ENCODE data around the gene MAP3K12. TPM values are rescaled to one million over a fixed set of nuclear protein-coding genes. Genes with fewer than 3 reads are reported as not detected.
A peak's percentile ranks its signal among the peaks of the same experiment; 100 is the strongest.
"Not testable (repeated sequence)": the region's sequence is repeated elsewhere in the genome, so short reads cannot be mapped to it uniquely, and the experiment has no call there.

Gene MAP3K12
- total RNA-seq, 1 donor from 2014 or later: 2.0 TPM

DNA sequence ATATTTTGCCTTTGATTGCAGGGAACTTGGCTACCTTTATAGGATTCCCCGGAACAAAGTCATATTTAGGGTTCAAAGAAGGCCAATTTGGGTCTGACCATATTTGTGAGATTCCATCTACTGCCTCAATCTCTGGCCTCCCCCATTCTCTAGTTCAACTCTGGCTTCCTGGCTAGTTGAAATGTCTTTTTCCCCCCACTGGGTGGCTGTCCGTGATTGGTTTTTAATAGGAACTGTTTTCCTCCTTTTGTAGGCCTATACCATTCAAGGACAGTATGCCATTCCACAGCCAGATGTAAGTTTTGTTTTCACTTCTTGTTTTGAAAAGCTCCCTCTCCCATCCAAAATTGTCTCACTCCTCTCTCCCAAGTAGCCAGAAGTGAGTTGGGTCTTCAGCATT lies 33.6 kb downstream of the MAP3K12 start:
- ATAC-seq: no peak

DNA sequence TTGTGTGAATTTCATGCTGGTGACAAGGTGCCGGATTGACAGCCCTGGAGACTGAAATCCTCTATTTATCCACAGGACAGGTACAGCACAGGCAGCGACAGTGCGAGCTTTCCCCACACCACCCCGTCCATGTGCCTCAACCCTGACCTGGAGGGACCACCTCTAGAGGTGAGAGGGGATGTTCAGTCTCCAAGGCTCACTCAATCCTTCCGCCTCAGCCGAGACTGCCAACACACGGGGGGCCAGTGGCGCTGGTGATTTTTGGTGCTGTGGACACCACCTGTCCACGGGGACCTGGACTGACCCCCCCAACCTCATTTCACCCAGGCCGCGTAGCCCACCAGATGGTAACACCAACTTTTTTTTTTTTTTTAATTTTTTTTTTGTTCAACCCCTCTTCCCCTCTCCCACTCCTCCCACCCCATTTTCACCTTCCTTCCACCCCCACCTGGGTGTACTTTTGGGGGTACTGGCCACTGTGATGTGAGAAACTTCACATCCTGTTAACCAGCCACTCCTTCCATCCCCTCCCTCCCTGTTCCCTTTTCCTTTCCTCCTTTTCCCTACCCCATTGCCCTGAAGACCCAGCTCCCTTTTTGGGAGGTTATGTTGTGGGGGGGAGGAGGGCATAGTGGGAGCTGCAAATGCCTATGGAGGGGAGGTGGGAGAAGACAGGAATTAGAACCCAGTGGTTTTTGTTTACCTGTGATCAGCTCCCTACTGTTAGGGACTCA lies 34.4 kb downstream of the MAP3K12 start:
- no peak for ATAC-seq

GRCh38 chr12:53463802-53464560 lies 35.3 kb downstream of the MAP3K12 start:
- ATAC-seq: peak; percentile 24

GRCh38 chr12:53462935-53463334 lies 36.3 kb downstream of the MAP3K12 start:
- no peak for ATAC-seq

DNA sequence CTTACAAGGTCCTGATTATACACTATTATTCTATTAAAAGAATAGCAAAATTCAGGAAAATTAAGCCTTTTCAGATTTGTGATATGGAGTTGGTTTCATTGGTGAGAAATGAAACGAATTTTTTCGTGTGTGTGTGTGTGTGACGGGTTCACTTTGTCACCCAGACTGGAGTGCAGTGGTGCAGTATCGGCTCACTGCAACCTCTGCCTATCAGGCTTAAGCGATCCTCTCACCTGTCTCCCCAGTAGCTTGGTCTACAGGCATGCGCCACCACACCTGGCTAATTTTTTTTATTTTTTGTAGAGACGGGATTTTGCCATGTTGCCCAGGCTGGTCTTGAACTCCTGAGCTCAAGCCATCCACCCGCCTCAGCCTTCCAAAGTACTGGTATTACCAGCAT lies 37.7 kb downstream of the MAP3K12 start:
- ATAC-seq: no peak

DNA sequence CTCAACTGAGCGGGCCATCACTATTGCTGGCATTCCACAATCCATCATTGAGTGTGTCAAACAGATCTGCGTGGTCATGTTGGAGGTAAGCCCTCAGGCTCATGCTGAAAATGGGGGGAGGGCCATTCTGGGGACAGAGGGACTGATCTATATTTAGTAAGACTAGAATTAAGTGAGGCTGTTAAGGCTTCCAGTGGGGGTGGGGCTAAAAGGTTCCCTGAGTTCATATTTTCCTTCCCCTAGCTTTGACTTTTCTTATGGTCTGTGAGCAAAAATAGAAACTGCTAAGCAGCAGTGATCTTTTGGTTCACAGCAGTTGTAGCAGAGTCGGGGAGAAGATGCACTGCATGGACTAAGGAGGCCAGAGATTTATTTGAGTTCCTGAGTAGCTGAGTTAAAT lies 38.2 kb downstream of the MAP3K12 start:
- ATAC-seq: no peak

DNA sequence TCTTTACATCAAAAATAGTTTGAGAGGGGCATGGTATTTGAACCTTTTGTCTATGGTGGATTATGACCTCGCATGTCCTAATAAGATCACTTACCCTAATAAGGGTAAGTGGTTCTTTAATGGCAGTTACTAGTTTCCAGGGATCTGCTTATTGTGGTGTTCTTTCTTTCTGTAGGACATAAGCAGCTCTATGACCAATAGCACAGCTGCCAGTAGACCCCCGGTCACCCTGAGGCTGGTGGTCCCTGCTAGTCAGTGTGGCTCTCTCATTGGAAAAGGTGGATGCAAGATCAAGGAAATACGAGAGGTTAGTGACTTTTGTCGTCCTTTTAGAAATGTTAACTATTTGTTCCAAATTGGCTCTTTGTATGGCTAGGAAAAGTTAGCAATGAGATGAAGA lies 40.2 kb downstream of the MAP3K12 start:
- ATAC-seq: no peak

GRCh38 chr12:53456654-53457366 lies 42.4 kb downstream of the MAP3K12 start:
- no peak for ATAC-seq

GRCh38 chr12:53454707-53455106 lies 44.6 kb downstream of the MAP3K12 start:
- ATAC-seq: no peak

GRCh38 chr12:53453953-53454640 lies 45.2 kb downstream of the MAP3K12 start:
- ATAC-seq: no peak

- ATAC-seq: peak; percentile 79
Observed at GRCh38 chr12:53452159-53453077, 46.8 kb downstream of the MAP3K12 start.

DNA sequence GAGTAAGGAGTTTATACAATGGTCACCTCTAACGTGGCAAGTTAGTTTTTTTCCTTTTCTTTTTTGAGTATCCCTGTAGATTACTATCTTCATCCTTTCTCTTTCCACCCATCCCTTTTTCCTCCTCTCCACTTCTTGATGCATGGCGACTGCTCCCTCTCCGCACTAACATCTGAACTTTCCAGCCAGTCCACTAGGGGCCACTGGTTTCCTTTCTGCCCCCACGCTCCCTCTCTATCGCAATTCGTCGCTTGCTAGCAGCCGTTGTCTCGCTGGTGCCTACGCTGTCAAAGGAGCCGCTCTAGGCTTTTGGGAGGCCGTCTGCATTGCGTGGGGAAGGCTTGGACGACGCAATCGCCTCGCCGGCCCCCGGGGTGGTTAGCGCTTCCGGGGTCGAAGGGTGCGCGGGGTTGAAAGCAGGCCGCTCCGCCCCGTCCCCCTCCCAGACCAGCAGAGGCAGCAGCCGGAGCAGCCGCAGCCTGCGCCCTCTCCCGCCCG lies 47.5 kb downstream of the MAP3K12 start, which contains the start of gene PCBP2:
Gene PCBP2, plus strand, starts transcription at position 442 of the 498 bp plus-strand sequence. CDS start 2,699 bp downstream, outside the sequence.
- ATAC-seq: peak; percentile 97

DNA sequence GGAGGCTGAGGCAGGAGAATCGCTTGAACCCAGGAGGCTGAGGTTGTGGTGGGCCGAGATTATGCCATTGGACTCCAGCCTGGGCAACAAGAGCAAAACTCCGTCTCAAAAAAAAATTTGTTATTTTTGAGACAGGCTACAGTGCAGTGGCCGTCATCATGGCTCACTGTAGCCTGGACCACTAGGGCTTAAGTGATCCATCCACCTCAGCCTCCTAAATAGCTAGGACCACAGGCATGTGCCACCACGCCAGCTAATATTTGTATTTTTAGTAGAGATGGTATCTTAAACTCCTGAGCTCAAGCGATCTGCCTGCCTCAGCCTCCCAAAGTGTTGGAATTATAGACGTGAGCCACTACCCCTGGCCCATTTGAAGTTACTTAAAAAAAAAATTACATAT lies 48.3 kb downstream of the MAP3K12 start:
- ATAC-seq: no peak

DNA sequence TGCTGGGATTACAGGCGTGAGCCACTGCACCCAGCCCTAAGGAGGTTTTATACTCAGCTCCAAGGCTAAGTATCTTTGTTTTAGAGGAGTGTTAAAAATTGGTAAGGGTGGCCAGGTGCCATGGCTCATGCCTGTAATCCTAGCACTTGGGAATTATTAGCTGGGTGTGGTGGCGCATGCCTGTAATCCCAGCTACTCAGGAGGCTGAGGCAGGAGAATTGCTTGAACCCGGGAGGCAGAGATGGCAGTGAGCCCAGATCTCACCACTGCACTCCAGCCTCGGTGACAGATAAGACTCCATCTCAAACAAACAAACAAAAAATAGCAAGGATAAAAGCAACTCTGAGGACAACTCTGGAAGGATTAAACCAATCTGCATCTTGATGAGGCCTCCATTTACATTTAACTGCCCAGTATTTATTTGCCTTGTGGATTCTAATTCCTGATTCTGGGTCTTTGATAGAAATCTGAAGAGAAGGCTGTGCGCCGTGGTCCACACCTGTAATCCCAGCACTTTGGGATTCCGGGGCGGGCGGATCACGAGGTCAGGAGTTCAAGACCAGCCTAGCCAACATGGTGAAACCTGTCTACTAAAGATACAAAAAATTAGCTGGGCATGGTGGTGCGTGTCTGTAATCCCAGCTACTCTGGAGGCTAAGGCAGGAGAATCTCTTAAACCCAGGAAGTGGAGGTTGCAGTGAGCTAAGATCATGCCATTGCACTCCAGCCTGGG lies 54.5 kb downstream of the MAP3K12 start:
- not testable (repeated sequence) for ATAC-seq

DNA sequence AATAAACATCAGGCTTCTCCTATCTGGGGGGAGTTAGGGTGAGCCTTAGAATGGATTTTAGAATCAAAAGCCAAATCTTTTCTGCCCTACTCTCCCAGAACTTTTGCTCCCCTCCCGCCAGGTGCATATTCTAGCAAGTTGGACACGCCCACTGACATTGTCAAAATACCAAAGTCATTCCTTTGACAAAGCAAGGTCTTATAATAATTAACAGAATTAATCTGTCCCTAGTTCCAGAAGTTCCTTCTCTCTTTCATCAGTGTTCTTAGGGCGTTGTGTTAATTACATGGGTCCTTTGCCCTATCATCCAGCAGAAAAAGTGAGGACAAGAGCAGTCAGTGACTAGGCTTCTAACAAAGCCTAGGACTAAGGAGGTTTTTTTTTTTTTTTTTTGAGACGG lies 55.3 kb downstream of the MAP3K12 start:
- no peak for ATAC-seq

GRCh38 chr12:53441040-53441833 lies 58.0 kb downstream of the MAP3K12 start, which contains the start of gene PRR13:
PRR13 (plus strand) TSS chr12:53441734; CDS start chr12:53442715, 981 bp downstream.
- ATAC-seq: peak; percentile 99

- ATAC-seq: not testable (repeated sequence)
Observed at GRCh38 chr12:53439582-53439981, 59.7 kb downstream of the MAP3K12 start.

- ATAC-seq: not testable (repeated sequence)
Observed at GRCh38 chr12:53435326-53435725, 63.9 kb downstream of the MAP3K12 start.

DNA sequence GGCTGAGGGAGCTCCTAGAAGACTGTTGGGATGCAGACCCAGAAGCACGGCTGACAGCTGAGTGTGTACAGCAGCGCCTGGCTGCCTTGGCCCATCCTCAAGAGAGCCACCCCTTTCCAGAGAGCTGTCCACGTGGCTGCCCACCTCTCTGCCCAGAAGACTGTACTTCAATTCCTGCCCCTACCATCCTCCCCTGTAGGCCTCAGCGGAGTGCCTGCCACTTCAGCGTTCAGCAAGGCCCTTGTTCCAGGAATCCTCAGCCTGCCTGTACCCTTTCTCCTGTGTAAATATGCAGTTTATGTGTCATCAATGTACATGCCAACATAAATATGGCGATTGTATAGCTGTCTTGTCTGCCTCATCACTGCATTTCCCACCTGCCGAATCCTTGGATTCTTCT lies 68.1 kb downstream of the MAP3K12 start:
- ATAC-seq: no peak

- no peak for ATAC-seq
Observed at GRCh38 chr12:53430116-53430515, 69.1 kb downstream of the MAP3K12 start.

All from esophagus mucosa (tissue), 1 donor.